GM06990 (cell line): ENCODE measurements around the gene PRICKLE2.

Experiments
- DNase-seq: peaks from one replicate; pipeline ENCODE4 v3.0.0-alpha.2; 2011; ENCODE audit not compliant: insufficient read length; ENCODE audit errors: extremely low read depth
- H3K27me3 ChIP-seq: replicated peaks from 2 replicates; pipeline ENCODE4 v1.6.0; 2011; ENCODE audit warnings: low read length; ENCODE audit not compliant: control insufficient read depth, insufficient read depth
- H3K36me3 ChIP-seq: 2 replicates; pipeline ENCODE4 v1.5.1; 2011; ENCODE audit warnings: low read length; ENCODE audit not compliant: control insufficient read depth, insufficient read depth
- H3K4me3 ChIP-seq: replicated peaks from 2 replicates; pipeline ENCODE4 v1.5.1; 2011; ENCODE audit warnings: low read depth, mild to moderate bottlenecking, control low read depth, low read length
- CTCF ChIP-seq: IDR thresholded peaks from 2 replicates; pipeline ENCODE4 v1.5.1; 2011; ENCODE audit warnings: low read length, control low read depth, mild to moderate bottlenecking, inconsistent platforms; ENCODE audit not compliant: insufficient read depth, poor library complexity, severe bottlenecking

PRICKLE2 gene

GRCh38 chr3:64222501-64223111 lies 2.7 kb downstream of the PRICKLE2 start:
- no peak for TF ChIP-seq CTCF
- H3K4me3 ChIP-seq = no peak overlapping the region
- no peaks in the 10 kb centered on the region for H3K36me3 ChIP-seq
- DNase-seq = no peak
- H3K27me3 ChIP-seq = no peaks in the 10 kb centered on the region; the same call in 1 of the 2 replicates

GRCh38 chr3:64221571-64222257 lies 3.6 kb downstream of the PRICKLE2 start:
- no peak for DNase-seq
- no peaks in the 10 kb centered on the region; the same call in 1 of the 2 replicates for H3K27me3 ChIP-seq
- H3K4me3 ChIP-seq = no peak overlapping the region
- no peaks in the 10 kb centered on the region for H3K36me3 ChIP-seq
- no peak for TF ChIP-seq CTCF

GRCh38 chr3:64220161-64220914 lies 4.9 kb downstream of the PRICKLE2 start:
- DNase-seq = no peak
- H3K36me3 ChIP-seq = no peaks in the 10 kb centered on the region
- TF ChIP-seq CTCF = no peak
- no peaks in the 10 kb centered on the region; the same call in 1 of the 2 replicates for H3K27me3 ChIP-seq
- no peak overlapping the region for H3K4me3 ChIP-seq

GRCh38 chr3:64218746-64219145 lies 6.5 kb downstream of the PRICKLE2 start:
- TF ChIP-seq CTCF = no peak
- no peak for DNase-seq
- H3K4me3 ChIP-seq = no peak overlapping the region
- no peaks in the 10 kb centered on the region; the same call in 1 of the 2 replicates for H3K27me3 ChIP-seq
- no peaks in the 10 kb centered on the region for H3K36me3 ChIP-seq

- no peak overlapping the region for H3K4me3 ChIP-seq
- DNase-seq = no peak
- H3K27me3 ChIP-seq = no peaks in the 10 kb centered on the region; the same call in 1 of the 2 replicates
- H3K36me3 ChIP-seq = no peaks in the 10 kb centered on the region
- no peak for TF ChIP-seq CTCF
Observed at GRCh38 chr3:64218329-64218728, 6.9 kb downstream of the PRICKLE2 start.
